Ovary (tissue), 9 donors: ENCODE data around the gene DIDO1. TPM values are rescaled to one million over a fixed set of nuclear protein-coding genes. Genes with fewer than 3 reads are reported as not detected.

Experiments
- DNase-seq, 5 donors: peaks; one replicate each; pipeline ENCODE4 v3.0.0-alpha.2; 2019 to 2020
- H3K27ac ChIP-seq, 2 donors: fragments of 200-600 bp; one replicate each; pipeline versions ENCODE4 v1.5.1 to v1.8.0; 2019 to 2022
- H3K27me3 ChIP-seq: fragments of 200-600 bp; one replicate; pipeline ENCODE4 v1.8.0; 2022
- H3K36me3 ChIP-seq: fragments of 200-600 bp; sonication (generic); one replicate; pipeline ENCODE4 v1.5.1; 2019
- H3K4me1 ChIP-seq: one replicate; pipeline ENCODE4 v1.8.1; 2013; ENCODE audit warnings: mild to moderate bottlenecking, moderate library complexity; ENCODE audit not compliant: insufficient read depth
- H3K4me3 ChIP-seq: fragments of 200-600 bp; sonication (generic); one replicate; pipeline ENCODE4 v1.5.1; 2017
- H3K9me3 ChIP-seq, 2 donors: fragments of 200-600 bp in 1 of 2; sonication (generic) in 1 of 2; one replicate each; pipeline versions ENCODE4 v1.5.1 to v1.8.1; 2013 to 2019; ENCODE audit warnings: mild to moderate bottlenecking in 1 of 2, moderate library complexity in 1 of 2
- CTCF ChIP-seq, 3 donors: fragments of 450-650 bp in 2 of 3; fragments of 200-600 bp in 1 of 3; IDR thresholded peaks; one replicate each; pipeline versions ENCODE4 v1.5.1 to v1.8.0; 2016 to 2022; ENCODE audit warnings: antibody characterized with exemption in 3 of 3, mild to moderate bottlenecking in 1 of 3
- EP300 ChIP-seq: sonication (generic); formaldehyde crosslinking; IDR thresholded peaks from one replicate; pipeline ENCODE4 v1.6.1; 2017; ENCODE audit warnings: antibody characterized with exemption
- POLR2A ChIP-seq: fragments of 450-650 bp; IDR thresholded peaks from one replicate; pipeline ENCODE4 v1.6.1; 2017; ENCODE audit warnings: antibody characterized with exemption, mild to moderate bottlenecking, moderate library complexity
- WGBS, 3 donors: extraction: QIAGEN DNeasy Blood & Tissue Kit in 1 of 3; methylation state at CpG; one replicate each; pipeline versions ENCODE4 v1.1.5 to v1.1.7; 2013 to 2017; 5-methylcytosine and 5-hydroxymethylcytosine counted together
- intact Hi-C, 4 donors: fragments of 100-400 bp; cut with DNase I; formaldehyde crosslinking; loops; one replicate each; pipeline versions ENCODE4 v1.11.0 to v1.15.1; 2022 to 2023
- polyA plus RNA-seq, 2 donors: library from polyadenylated mRNA; stranded (reverse); fragments of 200-250 nt in 1 of 2; fragments of 350-450 nt in 1 of 2; fragmentation: Illumina TruSeq in 1 of 2; extraction: RNeasy Lipid Tissue Mini Kit (QIAGEN cat#74804) in 1 of 2; gene quantifications; one replicate each; pipeline ENCODE4 v1.2.3, GENCODE V29; 2013 to 2014
- total RNA-seq, 7 donors: library from RNA; depleted of rRNA in 2 of 7; stranded (reverse); fragments of >200 nt in 2 of 7; fragmentation: NEBNext Ultra II Directional in 3 of 7; extraction: Animal tissue kit (Norgen Biotek cat#: 25700) in 3 of 7; gene quantifications; one replicate each; pipeline versions ENCODE4 v1.1.0 to v1.2.4, GENCODE V29; 2016 to 2023
- donor health status: DM: no; HTN: no; CAD: no; lungs with moderate emphysema.
- donor health status: DM: no; HTN: no; CAD: no.
- donor health status: Bipolar disorder and iron deficiency.
- donor health status: DM: yes; HTN: yes; CAD: no.
- donor health status: DM: no; HTN: no; CAD: no.
- donor health status: DM: yes; HTN: yes; CAD: no.

Gene DIDO1
- total and polyA plus RNA-seq, 9 donors = 42.9 to 82.2 (median 56.2) TPM

- no peak for TF ChIP-seq CTCF (IDR thresholded peaks at IDR 0.05)
- TF ChIP-seq POLR2A = peak; percentile 79
- no peak for TF ChIP-seq EP300
- no peaks in the 10 kb centered on the region for H3K27me3 ChIP-seq
- no peaks in the 10 kb centered on the region for H3K9me3 ChIP-seq
- intact Hi-C loops = no loop called here
- H3K4me3 ChIP-seq = peak overlapping the region; percentile 97
- 0 to 1% (median 0%) methylated on average over 57 to 92 of the region's 92 CpGs for WGBS, 3 donors
- no peaks in the 10 kb centered on the region for H3K36me3 ChIP-seq
- peaks cover 15% of the 10 kb centered on the region for H3K4me1 ChIP-seq
- H3K27ac ChIP-seq = peak overlapping the region; percentile 76 to 79
- peak; percentile 96 to 99 (median 98) for DNase-seq
These were observed 11.2 kb upstream of the DIDO1 start for GRCh38 chr20:62937268-62938104.

- intact Hi-C loops = no loop called here
- Histone ChIP-seq H3K4me3 (peak overlapping the region; percentile 97), H3K36me3 (no peaks in the 10 kb centered on the region), H3K27me3 (no peaks in the 10 kb centered on the region), H3K27ac (no peak overlapping the region), H3K9me3 (no peaks in the 10 kb centered on the region), H3K4me1 (peaks cover 11% of the 10 kb centered on the region)
- DNase-seq = peak in 1 of 5 donors; percentile 22
- TF ChIP-seq EP300 (no peak), CTCF (IDR thresholded peaks at IDR 0.05) (no peak), POLR2A (no peak)
- 79 to 84% (median 79%) methylated on average over 22 of the region's 22 CpGs for WGBS, 3 donors
These were observed 9.8 kb upstream of the DIDO1 start for GRCh38 chr20:62935968-62936585.

- Histone ChIP-seq H3K36me3 (no peaks in the 10 kb centered on the region), H3K4me3 (no peak overlapping the region), H3K27ac (no peak overlapping the region), H3K9me3 (no peaks in the 10 kb centered on the region), H3K4me1 (peaks cover 13% of the 10 kb centered on the region), H3K27me3 (no peaks in the 10 kb centered on the region)
- intact Hi-C loops = no loop called here
- DNase-seq = no peak
- TF ChIP-seq CTCF (IDR thresholded peaks at IDR 0.05) = no peak
- TF ChIP-seq EP300 = no peak
- no peak for TF ChIP-seq POLR2A
- 77 to 82% (median 82%) methylated on average over 12 of the region's 12 CpGs for WGBS, 3 donors
These were observed 9.1 kb upstream of the DIDO1 start for GRCh38 chr20:62935204-62935967.

- WGBS, 3 donors = 61 to 79% (median 63%) methylated on average over 3 of the region's 3 CpGs
- peak in 1 of 5 donors; percentile 8 for DNase-seq
- Histone ChIP-seq H3K9me3 (no peaks in the 10 kb centered on the region), H3K4me3 (no peak overlapping the region), H3K27ac (no peak overlapping the region), H3K4me1 (peaks cover 13% of the 10 kb centered on the region), H3K27me3 (no peaks in the 10 kb centered on the region), H3K36me3 (no peaks in the 10 kb centered on the region)
- no peak for TF ChIP-seq POLR2A
- intact Hi-C loops = no loop called here
These were observed 7.7 kb upstream of the DIDO1 start for GRCh38 chr20:62933966-62934365.
